ENCODE measurements around the gene FAM222A. TPM values are rescaled to one million over a fixed set of nuclear protein-coding genes. Genes with fewer than 3 reads are reported as not detected.

FAM222A gene
- polyA plus RNA-seq, 1 donor (not counting 4 experiments of a cell fraction or from before 2014, with no cell fraction given): 0.05 TPM

GRCh38 chr12:109720152-109720856 lies 6.7 kb downstream of the FAM222A start:
- no peak for FAIRE-seq
- no peak overlapping the region for H2AFZ ChIP-seq (ENCODE audit: control insufficient read depth, low read length)
- no peak overlapping the region for H3K9ac ChIP-seq (ENCODE audit: control insufficient read depth, extremely low read depth, insufficient read depth, low read length)
- H3K4me2 ChIP-seq (ENCODE audit: control insufficient read depth, extremely low read depth, insufficient read depth, low read depth, low read length): no peak overlapping the region
- no peak overlapping the region for H3K4me3 ChIP-seq (ENCODE audit: control insufficient read depth in 2 of 3, extremely low read depth in 1 of 3, insufficient read depth in 2 of 3, low read depth in 1 of 3, low read length in 3 of 3)
- TF ChIP-seq CTCF (optimal IDR thresholded peaks at IDR 0.05 in 1 of 3, IDR thresholded peaks at IDR 0.05 in 1 of 3, conservative IDR thresholded peaks at IDR 0.05 in 1 of 3; ENCODE audit: extremely low read depth in 1 of 3, insufficient read depth in 2 of 3, low read length in 3 of 3) (no peak), EZH2 (IDR thresholded peaks at IDR 0.05; ENCODE audit: low read length) (no peak)
- DNase-seq (ENCODE audit: low read depth, low spot score): no peak
- H3K36me3 ChIP-seq (ENCODE audit: control insufficient read depth in 2 of 2, extremely low read depth in 1 of 2, insufficient read depth in 2 of 2, low read length in 2 of 2): no peaks in the 10 kb centered on the region
- H3K9me3 ChIP-seq (ENCODE audit: control insufficient read depth, low read depth, low read length): no peaks in the 10 kb centered on the region
- no peaks in the 10 kb centered on the region for H3K4me1 ChIP-seq (ENCODE audit: control insufficient read depth, extremely low read depth, insufficient read depth, low read length)
- no peaks in the 10 kb centered on the region for H3K9me1 ChIP-seq (ENCODE audit: control insufficient read depth, extremely low read depth, insufficient read depth, low read length)
- peaks cover 67% of the 10 kb centered on the region for H3K27me3 ChIP-seq (ENCODE audit: control insufficient read depth, extremely low read depth, insufficient read depth, low read length)
- dilution Hi-C loops (cut with MboI; ENCODE audit: extremely low pct_ligation_motif_present, low sequenced_read_pairs): no loop called here
- H3K27ac ChIP-seq (ENCODE audit: control insufficient read depth, insufficient read depth, low read length): no peak overlapping the region
- peaks cover 6% of the 10 kb centered on the region for H4K20me1 ChIP-seq (ENCODE audit: control insufficient read depth, extremely low read depth, insufficient read depth, low read length)
- H3K79me2 ChIP-seq (ENCODE audit: control insufficient read depth, insufficient read depth, low read length): no peaks in the 10 kb centered on the region

GRCh38 chr12:109720857-109721189 lies 7.2 kb downstream of the FAM222A start:
- TF ChIP-seq EZH2 (IDR thresholded peaks at IDR 0.05; ENCODE audit: low read length) (no peak), CTCF (optimal IDR thresholded peaks at IDR 0.05 in 1 of 3, IDR thresholded peaks at IDR 0.05 in 1 of 3, conservative IDR thresholded peaks at IDR 0.05 in 1 of 3; ENCODE audit: extremely low read depth in 1 of 3, insufficient read depth in 2 of 3, low read length in 3 of 3) (no peak)
- no peak overlapping the region for H3K27ac ChIP-seq (ENCODE audit: control insufficient read depth, insufficient read depth, low read length)
- no peaks in the 10 kb centered on the region for H3K4me1 ChIP-seq (ENCODE audit: control insufficient read depth, extremely low read depth, insufficient read depth, low read length)
- H3K9me3 ChIP-seq (ENCODE audit: control insufficient read depth, low read depth, low read length): no peaks in the 10 kb centered on the region
- H3K4me2 ChIP-seq (ENCODE audit: control insufficient read depth, extremely low read depth, insufficient read depth, low read depth, low read length): no peak overlapping the region
- H3K9ac ChIP-seq (ENCODE audit: control insufficient read depth, extremely low read depth, insufficient read depth, low read length): no peak overlapping the region
- H3K4me3 ChIP-seq (ENCODE audit: control insufficient read depth in 2 of 3, extremely low read depth in 1 of 3, insufficient read depth in 2 of 3, low read depth in 1 of 3, low read length in 3 of 3): no peak overlapping the region
- no peaks in the 10 kb centered on the region for H3K36me3 ChIP-seq (ENCODE audit: control insufficient read depth in 2 of 2, extremely low read depth in 1 of 2, insufficient read depth in 2 of 2, low read length in 2 of 2)
- H4K20me1 ChIP-seq (ENCODE audit: control insufficient read depth, extremely low read depth, insufficient read depth, low read length): peaks cover 6% of the 10 kb centered on the region
- no peaks in the 10 kb centered on the region for H3K9me1 ChIP-seq (ENCODE audit: control insufficient read depth, extremely low read depth, insufficient read depth, low read length)
- H3K27me3 ChIP-seq (ENCODE audit: control insufficient read depth, extremely low read depth, insufficient read depth, low read length): peaks cover 63% of the 10 kb centered on the region
- H2AFZ ChIP-seq (ENCODE audit: control insufficient read depth, low read length): no peak overlapping the region
- DNase-seq (ENCODE audit: low read depth, low spot score) (no peak), FAIRE-seq (no peak)
- dilution Hi-C loops (cut with MboI; ENCODE audit: extremely low pct_ligation_motif_present, low sequenced_read_pairs): no loop called here
- H3K79me2 ChIP-seq (ENCODE audit: control insufficient read depth, insufficient read depth, low read length): no peaks in the 10 kb centered on the region

Measured in keratinocyte (primary cell).